NT2/D1 (cell line): ENCODE results near the gene MAL.

ENCODE experiments used
- SUZ12 ChIP-seq: IDR thresholded peaks from 2 replicates; pipeline ENCODE4 v1.6.1; 2011; ENCODE audit not compliant: insufficient read length, insufficient read depth; ENCODE audit errors: extremely low read depth
- YY1 ChIP-seq: IDR thresholded peaks from 2 replicates; pipeline ENCODE4 v1.6.1; 2011; ENCODE audit not compliant: insufficient read length, insufficient read depth
- ZNF274 ChIP-seq: IDR thresholded peaks from 2 replicates; pipeline ENCODE4 v1.6.1; 2011; ENCODE audit warnings: mild to moderate bottlenecking, low read depth, low read length

DNA sequence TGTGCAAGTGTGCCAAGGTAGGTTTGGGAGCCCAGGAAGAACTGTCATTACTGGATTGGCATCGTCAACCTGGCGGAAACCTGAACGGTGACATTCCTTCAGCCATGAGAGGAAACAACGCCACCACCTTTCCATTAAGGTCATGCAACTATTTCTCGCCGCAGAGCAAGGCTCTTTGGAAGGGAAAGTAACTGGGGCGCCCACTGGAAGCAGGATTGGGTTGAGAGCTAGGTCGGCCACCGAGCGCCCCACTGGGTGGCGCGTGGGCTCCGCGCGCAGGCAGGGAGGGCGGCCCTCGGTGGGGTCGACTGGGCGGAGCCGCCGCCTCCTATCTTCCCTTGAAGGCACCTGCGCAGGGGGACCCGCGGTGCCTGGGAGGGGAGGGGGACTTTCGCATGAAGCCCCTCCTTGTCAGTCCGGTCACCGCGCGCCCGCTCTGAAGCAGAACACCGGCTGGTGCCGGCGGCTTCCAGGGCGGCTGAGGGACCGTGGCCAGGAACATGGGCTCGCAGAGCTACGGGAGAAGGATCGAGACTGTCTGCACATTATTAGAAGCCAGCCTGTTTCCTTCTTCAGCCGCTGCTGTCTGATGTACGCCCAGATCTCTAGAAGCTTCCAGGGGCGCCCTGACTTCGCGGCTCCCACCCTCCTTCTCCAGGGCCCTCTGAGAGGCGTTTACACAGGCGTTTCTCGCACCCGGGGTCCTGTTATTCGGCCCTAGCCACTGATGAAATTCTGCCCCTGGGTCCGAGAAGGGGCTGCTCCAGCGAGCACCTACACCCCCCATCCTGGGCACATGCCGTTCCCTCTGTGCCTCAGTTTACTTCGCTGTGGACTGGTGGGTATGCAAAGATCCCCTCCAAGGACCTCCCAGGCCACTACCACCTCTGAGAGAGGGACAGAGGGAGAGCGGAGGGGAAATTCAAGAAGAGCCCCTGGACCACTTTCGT is 27.3 kb upstream of the MAL start:
- TF ChIP-seq ZNF274 (no peak), YY1 (no peak), SUZ12 (no peak)
